ENCODE data around the gene DEPP1.

DNA sequence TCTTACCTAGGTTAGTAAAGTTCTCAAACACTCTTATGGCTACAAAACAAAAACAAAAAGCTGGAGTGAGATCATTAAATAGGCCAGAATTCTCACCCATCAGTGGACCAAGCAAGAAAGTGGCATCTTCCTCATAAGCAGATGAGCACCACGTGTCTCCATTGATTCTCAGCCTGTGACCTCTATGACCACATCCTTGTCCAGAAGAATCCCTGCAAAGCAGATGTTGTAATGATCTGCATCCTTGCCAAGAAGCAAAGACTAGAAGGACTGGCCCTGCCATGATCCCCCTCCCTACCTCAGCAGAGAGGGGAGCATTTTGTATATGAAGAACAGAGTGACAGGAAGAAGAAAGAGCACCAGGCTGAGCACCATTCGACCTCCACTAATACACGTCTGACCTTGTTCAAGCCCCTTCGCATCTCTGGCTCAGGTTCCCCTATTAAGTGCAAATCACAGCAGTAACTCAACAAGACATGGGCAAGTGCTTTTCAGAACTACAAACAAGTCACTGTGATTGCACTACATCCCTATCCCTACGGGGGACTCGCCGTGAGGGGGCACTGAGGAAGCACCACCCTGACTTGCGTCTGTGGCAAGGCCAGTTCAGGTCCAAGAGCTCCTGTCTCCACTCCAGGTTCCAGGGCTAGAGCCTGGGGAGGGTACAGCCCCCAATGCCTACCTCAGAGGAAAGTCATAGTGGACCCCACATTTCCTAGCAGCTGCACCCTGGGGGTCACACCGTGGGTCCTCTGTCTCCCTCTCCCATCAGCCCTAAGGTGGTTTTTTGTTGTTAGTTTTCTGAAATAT, 41.2 kb downstream of the DEPP1 start:
- TF ChIP-seq MAFK (IDR thresholded peaks at IDR 0.05; ENCODE audit: low read depth, low read length) (no peak), MAZ (IDR thresholded peaks at IDR 0.05; ENCODE audit: borderline replicate concordance, low read depth, low read length) (no peak), CTCF (conservative IDR thresholded peaks at IDR 0.05; ENCODE audit: low read depth, low read length) (no peak), RFX5 (IDR thresholded peaks at IDR 0.05; ENCODE audit: low read depth, low read length) (no peak)
- TF ChIP-seq, protein P1, sequence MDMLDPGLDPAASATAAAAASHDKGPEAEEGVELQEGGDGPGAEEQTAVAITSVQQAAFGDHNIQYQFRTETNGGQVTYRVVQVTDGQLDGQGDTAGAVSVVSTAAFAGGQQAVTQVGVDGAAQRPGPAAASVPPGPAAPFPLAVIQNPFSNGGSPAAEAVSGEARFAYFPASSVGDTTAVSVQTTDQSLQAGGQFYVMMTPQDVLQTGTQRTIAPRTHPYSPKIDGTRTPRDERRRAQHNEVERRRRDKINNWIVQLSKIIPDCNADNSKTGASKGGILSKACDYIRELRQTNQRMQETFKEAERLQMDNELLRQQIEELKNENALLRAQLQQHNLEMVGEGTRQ (IDR thresholded peaks at IDR 0.05; ENCODE audit: low read depth, low read length), result no peak; the same call in 1 of the 2 replicates

Data from IMR-90 (cell line).